Measurements from ENCODE around the gene HEATR1. TPM values are rescaled to one million over a fixed set of nuclear protein-coding genes. Genes with fewer than 3 reads are reported as not detected.
"Not testable (repeated sequence)": the region's sequence is repeated elsewhere in the genome, so short reads cannot be mapped to it uniquely, and the experiment has no call there.

HEATR1 gene
- total RNA-seq, 1 donor, result 47.9 TPM

GRCh38 chr1:236514703-236515442 is 89.4 kb downstream of the HEATR1 start:
- no peak for DNase-seq (ENCODE audit: low read depth)
- H3K4me3 ChIP-seq (ENCODE audit: low read depth, low read length), result no peak overlapping the region
- TF ChIP-seq CTCF (IDR thresholded peaks at IDR 0.05; ENCODE audit: insufficient read depth, low read depth, low read length), result no peak

GRCh38 chr1:236511735-236512418 is 92.4 kb downstream of the HEATR1 start:
- TF ChIP-seq CTCF (IDR thresholded peaks at IDR 0.05; ENCODE audit: insufficient read depth, low read depth, low read length), result no peak
- no peak overlapping the region for H3K4me3 ChIP-seq (ENCODE audit: low read depth, low read length)
- DNase-seq (ENCODE audit: low read depth), result no peak

- no peak for DNase-seq (ENCODE audit: low read depth)
- no peak overlapping the region for H3K4me3 ChIP-seq (ENCODE audit: low read depth, low read length)
- TF ChIP-seq CTCF (IDR thresholded peaks at IDR 0.05; ENCODE audit: insufficient read depth, low read depth, low read length), result no peak
These were observed 94.5 kb downstream of the HEATR1 start for GRCh38 chr1:236509647-236510401.

- H3K4me3 ChIP-seq (ENCODE audit: low read depth, low read length), result no peak overlapping the region
- no peak for TF ChIP-seq CTCF (IDR thresholded peaks at IDR 0.05; ENCODE audit: insufficient read depth, low read depth, low read length)
- DNase-seq (ENCODE audit: low read depth), result no peak
These were observed 95.1 kb downstream of the HEATR1 start for GRCh38 chr1:236509203-236509602.

- no peak overlapping the region for H3K4me3 ChIP-seq (ENCODE audit: low read depth, low read length)
- DNase-seq (ENCODE audit: low read depth), result no peak
- no peak for TF ChIP-seq CTCF (IDR thresholded peaks at IDR 0.05; ENCODE audit: insufficient read depth, low read depth, low read length)
These were observed 95.7 kb downstream of the HEATR1 start for GRCh38 chr1:236508593-236509027.

- no peak for TF ChIP-seq CTCF (IDR thresholded peaks at IDR 0.05; ENCODE audit: insufficient read depth, low read depth, low read length)
- no peak overlapping the region for H3K4me3 ChIP-seq (ENCODE audit: low read depth, low read length)
- DNase-seq (ENCODE audit: low read depth), result peak; percentile 64
These were observed 97.2 kb downstream of the HEATR1 start for GRCh38 chr1:236507022-236507700.

- not testable (repeated sequence) for H3K4me3 ChIP-seq (ENCODE audit: low read depth, low read length); DNase-seq (ENCODE audit: low read depth)
These were observed 100.0 kb downstream of the HEATR1 start for GRCh38 chr1:236504338-236504737.
